ENCODE measurements around the gene ZNF580.

The ZNF580 gene

GRCh38 chr19:55637534-55637933 lies 3.3 kb upstream of the ZNF580 start:
- TF ChIP-seq, protein P1, sequence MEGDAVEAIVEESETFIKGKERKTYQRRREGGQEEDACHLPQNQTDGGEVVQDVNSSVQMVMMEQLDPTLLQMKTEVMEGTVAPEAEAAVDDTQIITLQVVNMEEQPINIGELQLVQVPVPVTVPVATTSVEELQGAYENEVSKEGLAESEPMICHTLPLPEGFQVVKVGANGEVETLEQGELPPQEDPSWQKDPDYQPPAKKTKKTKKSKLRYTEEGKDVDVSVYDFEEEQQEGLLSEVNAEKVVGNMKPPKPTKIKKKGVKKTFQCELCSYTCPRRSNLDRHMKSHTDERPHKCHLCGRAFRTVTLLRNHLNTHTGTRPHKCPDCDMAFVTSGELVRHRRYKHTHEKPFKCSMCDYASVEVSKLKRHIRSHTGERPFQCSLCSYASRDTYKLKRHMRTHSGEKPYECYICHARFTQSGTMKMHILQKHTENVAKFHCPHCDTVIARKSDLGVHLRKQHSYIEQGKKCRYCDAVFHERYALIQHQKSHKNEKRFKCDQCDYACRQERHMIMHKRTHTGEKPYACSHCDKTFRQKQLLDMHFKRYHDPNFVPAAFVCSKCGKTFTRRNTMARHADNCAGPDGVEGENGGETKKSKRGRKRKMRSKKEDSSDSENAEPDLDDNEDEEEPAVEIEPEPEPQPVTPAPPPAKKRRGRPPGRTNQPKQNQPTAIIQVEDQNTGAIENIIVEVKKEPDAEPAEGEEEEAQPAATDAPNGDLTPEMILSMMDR (IDR thresholded peaks at IDR 0.05), result no peak
- no peak for TF ChIP-seq ZFX (IDR thresholded peaks at IDR 0.05; ENCODE audit: borderline replicate concordance)
- H3K27ac ChIP-seq, result 0 out of 2 replicates have a peak overlapping the region, but pooled peaks have one; percentile 13

DNA sequence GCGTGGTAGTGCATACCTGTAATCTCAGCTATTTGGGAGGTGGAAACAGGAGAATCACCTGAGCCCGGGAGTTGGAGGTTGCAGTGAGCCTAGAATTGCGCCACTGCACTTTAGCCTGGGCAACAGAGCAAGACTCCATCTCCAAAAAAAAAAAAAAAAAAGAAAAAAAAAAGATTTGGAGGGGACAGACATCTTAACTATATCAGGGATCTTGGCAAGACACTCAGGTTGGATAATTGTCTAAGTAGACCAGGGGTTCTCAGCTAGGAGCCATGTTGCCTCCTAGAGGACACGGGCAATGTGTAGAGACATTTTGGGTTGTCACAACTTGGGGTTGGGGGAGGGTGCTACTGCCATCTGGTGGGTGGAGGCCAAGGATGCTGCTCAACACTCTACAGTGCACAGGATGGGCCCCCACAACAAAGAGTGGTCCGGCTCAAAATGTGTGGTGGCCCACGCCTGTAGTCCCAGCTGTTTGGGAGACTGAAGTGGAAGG lies 1.9 kb upstream of the ZNF580 start:
- TF ChIP-seq ZFX (IDR thresholded peaks at IDR 0.05; ENCODE audit: borderline replicate concordance), result no peak
- TF ChIP-seq, protein P1 (IDR thresholded peaks at IDR 0.05), result peak; percentile 63
- peak overlapping the region; percentile 97 for H3K27ac ChIP-seq

GRCh38 chr19:55640043-55640576 lies 692 bp upstream of the ZNF580 start:
- TF ChIP-seq, protein P1 (IDR thresholded peaks at IDR 0.05), result peak; percentile 65
- no peak for TF ChIP-seq ZFX (IDR thresholded peaks at IDR 0.05; ENCODE audit: borderline replicate concordance)
- H3K27ac ChIP-seq, result peak overlapping the region; percentile 97

GRCh38 chr19:55641426-55642152 lies 787 bp downstream of the ZNF580 start:
- H3K27ac ChIP-seq, result peak overlapping the region; percentile 97
- TF ChIP-seq ZFX (IDR thresholded peaks at IDR 0.05; ENCODE audit: borderline replicate concordance), result no peak
- TF ChIP-seq, protein P1 (IDR thresholded peaks at IDR 0.05), result no peak

DNA sequence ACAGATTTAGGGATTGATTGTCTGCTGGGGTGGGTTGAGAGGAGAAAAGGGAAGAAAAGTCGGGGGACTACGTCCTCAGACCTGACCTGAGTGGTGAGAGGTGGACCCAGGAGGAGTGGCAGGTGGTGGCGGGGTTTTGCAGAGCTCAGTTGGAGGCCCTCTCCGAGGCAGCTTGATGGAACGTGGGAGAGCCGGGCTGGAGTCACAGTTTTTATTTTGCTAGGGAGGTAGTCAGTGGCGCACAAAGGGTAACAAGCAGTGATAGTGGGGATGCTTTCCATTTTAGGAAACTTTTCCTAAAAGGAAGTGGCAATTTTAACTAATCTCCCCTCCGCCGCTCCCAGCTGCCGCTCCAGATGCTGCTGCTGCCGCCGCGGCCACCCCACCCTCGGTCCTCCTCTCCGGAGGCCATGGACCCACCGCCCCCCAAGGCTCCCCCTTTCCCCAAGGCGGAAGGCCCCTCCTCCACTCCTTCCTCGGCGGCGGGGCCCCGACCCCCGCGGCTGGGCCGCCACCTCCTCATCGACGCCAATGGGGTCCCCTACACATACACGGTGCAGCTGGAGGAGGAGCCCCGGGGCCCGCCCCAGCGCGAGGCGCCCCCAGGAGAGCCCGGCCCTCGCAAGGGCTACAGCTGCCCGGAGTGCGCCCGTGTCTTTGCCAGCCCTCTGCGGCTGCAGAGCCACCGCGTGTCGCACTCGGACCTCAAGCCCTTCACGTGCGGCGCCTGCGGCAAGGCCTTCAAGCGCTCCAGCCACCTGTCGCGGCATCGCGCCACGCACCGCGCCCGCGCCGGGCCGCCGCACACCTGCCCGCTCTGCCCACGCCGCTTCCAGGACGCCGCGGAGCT lies 1.6 kb downstream of the ZNF580 start:
- peak overlapping the region; percentile 97 for H3K27ac ChIP-seq
- TF ChIP-seq, protein P1 (IDR thresholded peaks at IDR 0.05), result no peak
- no peak for TF ChIP-seq ZFX (IDR thresholded peaks at IDR 0.05; ENCODE audit: borderline replicate concordance)

GRCh38 chr19:55643003-55643886 lies 2.4 kb downstream of the ZNF580 start, which contains the start of gene ZNF581:
Gene ZNF581 (plus strand): TSS chr19:55643649. CDS start chr19:55644572, 923 bp downstream.
- peak within 1 kb of the TSS; percentile 97 for H3K27ac ChIP-seq
- no peak for TF ChIP-seq ZFX (IDR thresholded peaks at IDR 0.05; ENCODE audit: borderline replicate concordance)
- TF ChIP-seq, protein P1 (IDR thresholded peaks at IDR 0.05), result no peak
